HG03025 (cell line): ENCODE data around the gene FDXR.

ENCODE experiments used
- ATAC-seq: cut with Tn5 transposase; IDR thresholded peaks from one replicate; pipeline ENCODE4 v1.9.1; 2021; ENCODE audit warnings: mild to moderate bottlenecking, moderate library complexity; ENCODE audit not compliant: unreplicated experiment, low FRiP score

Gene FDXR

GRCh38 chr17:74859459-74860228, 13.2 kb downstream of the FDXR start, which contains the start of gene GRIN2C:
Gene GRIN2C (minus strand): TSS chr17:74859885. CDS start chr17:74855092, 4,793 bp downstream.
- ATAC-seq = no peak

- no peak for ATAC-seq
Measured at GRCh38 chr17:74858672-74859458, 13.9 kb downstream of the FDXR start.

GRCh38 chr17:74857191-74857590, 15.6 kb downstream of the FDXR start:
- no peak for ATAC-seq

GRCh38 chr17:74856112-74856511, 16.7 kb downstream of the FDXR start:
- no peak for ATAC-seq

- no peak for ATAC-seq
Measured at GRCh38 chr17:74855323-74855722, 17.5 kb downstream of the FDXR start.

GRCh38 chr17:74854792-74855191, 18.0 kb downstream of the FDXR start:
- no peak for ATAC-seq

GRCh38 chr17:74853669-74854068, 19.1 kb downstream of the FDXR start:
- no peak for ATAC-seq

GRCh38 chr17:74853048-74853397, 19.8 kb downstream of the FDXR start:
- ATAC-seq = no peak

GRCh38 chr17:74852237-74853047, 20.4 kb downstream of the FDXR start:
- ATAC-seq = no peak

GRCh38 chr17:74851612-74852236, 21.1 kb downstream of the FDXR start:
- no peak for ATAC-seq

GRCh38 chr17:74850914-74851313, 21.9 kb downstream of the FDXR start:
- no peak for ATAC-seq

GRCh38 chr17:74850310-74850709, 22.5 kb downstream of the FDXR start:
- ATAC-seq = no peak

- no peak for ATAC-seq
Measured at GRCh38 chr17:74848656-74849399, 24.0 kb downstream of the FDXR start.

GRCh38 chr17:74846621-74847020, 26.2 kb downstream of the FDXR start:
- ATAC-seq = no peak

GRCh38 chr17:74843352-74843627, 29.5 kb downstream of the FDXR start:
- no peak for ATAC-seq

GRCh38 chr17:74842599-74843351, 30.0 kb downstream of the FDXR start:
- no peak for ATAC-seq

- no peak for ATAC-seq
Measured at GRCh38 chr17:74842146-74842598, 30.6 kb downstream of the FDXR start.

- ATAC-seq = no peak
Measured at GRCh38 chr17:74840989-74841666, 31.7 kb downstream of the FDXR start.
